GM21737 (cell line): ENCODE results near the gene DLL4.

Experiments used
- ATAC-seq: cut with Tn5 transposase; IDR thresholded peaks from one replicate; pipeline ENCODE4 v1.9.1; 2021; ENCODE audit warnings: mild to moderate bottlenecking, moderate library complexity; ENCODE audit not compliant: unreplicated experiment

Gene DLL4

GRCh38 chr15:40985541-40986330, 56.6 kb downstream of the DLL4 start:
- ATAC-seq = no peak

- ATAC-seq = no peak
These were observed 57.7 kb downstream of the DLL4 start for GRCh38 chr15:40986820-40987219.

- ATAC-seq = no peak
These were observed 59.0 kb downstream of the DLL4 start for GRCh38 chr15:40988156-40988555.
